PC-3 (cell line): ENCODE results near the gene CAPN8.

Source experiments
- EZH2phosphoT487 ChIP-seq: fragments of 300-600 bp; sonication (generic); IDR thresholded peaks from 2 replicates; pipeline ENCODE4 v1.6.1; 2018; ENCODE audit warnings: mild to moderate bottlenecking, antibody characterized with exemption, low read length, borderline replicate concordance
- TF ChIP-seq, protein P1 (sequence below): fragments of 300-600 bp; sonication (generic); conservative IDR thresholded peaks from 2 replicates; pipeline ENCODE4 v1.5.1; 2017; ENCODE audit warnings: antibody characterized with exemption, low read depth, mild to moderate bottlenecking, low read length

DNA sequence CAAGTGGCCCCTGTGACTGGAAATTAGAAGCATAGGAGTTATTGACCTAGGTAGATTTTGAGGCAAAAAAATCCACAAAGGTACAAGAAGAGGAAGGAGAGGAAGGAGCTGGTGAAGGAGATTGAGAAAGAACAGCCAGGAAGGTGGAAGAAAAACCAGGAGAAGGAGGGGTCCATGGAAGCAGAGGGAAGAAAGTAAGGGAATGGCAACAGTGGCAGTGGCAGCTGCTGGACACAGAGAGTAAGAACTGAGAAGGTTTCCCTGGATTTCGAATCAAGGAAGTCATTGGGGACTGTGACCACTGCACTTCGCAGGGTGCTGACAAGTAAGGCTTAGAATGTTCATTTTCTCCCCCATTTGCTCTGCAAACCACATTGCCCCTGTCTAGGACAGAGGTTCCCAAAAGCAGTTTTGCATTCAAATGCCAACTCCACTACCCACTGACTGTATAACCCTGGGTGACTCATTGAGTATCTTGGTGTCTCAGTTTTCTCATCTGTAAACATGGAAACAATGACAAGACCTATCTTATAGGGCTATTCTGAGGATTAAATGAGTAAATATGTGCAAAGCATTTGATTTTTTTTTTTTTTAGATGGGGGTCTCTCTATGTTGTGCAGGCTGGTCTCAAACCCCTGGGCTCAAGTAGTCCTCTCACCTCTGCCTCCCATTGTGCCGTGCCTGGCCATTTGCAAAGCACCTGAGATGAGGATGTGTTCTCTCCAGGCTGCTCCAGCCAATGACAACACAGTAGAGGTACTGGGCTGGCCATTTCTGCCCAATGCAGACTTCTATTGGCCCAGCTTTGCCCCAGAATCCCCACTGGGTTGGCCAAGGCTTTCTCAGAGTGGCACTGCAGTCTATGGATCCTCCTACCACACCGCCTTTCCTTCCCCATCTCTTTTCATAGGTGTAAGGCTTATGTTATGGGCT, 37.5 kb upstream of the CAPN8 start:
- TF ChIP-seq, protein P1, sequence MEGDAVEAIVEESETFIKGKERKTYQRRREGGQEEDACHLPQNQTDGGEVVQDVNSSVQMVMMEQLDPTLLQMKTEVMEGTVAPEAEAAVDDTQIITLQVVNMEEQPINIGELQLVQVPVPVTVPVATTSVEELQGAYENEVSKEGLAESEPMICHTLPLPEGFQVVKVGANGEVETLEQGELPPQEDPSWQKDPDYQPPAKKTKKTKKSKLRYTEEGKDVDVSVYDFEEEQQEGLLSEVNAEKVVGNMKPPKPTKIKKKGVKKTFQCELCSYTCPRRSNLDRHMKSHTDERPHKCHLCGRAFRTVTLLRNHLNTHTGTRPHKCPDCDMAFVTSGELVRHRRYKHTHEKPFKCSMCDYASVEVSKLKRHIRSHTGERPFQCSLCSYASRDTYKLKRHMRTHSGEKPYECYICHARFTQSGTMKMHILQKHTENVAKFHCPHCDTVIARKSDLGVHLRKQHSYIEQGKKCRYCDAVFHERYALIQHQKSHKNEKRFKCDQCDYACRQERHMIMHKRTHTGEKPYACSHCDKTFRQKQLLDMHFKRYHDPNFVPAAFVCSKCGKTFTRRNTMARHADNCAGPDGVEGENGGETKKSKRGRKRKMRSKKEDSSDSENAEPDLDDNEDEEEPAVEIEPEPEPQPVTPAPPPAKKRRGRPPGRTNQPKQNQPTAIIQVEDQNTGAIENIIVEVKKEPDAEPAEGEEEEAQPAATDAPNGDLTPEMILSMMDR, result no peak
- TF ChIP-seq EZH2phosphoT487, result no peak
